Progenitor cell of endocrine pancreas (in vitro differentiated cells): ENCODE results near the gene RAB32. TPM values are rescaled to one million over a fixed set of nuclear protein-coding genes. Genes with fewer than 3 reads are reported as not detected.

Source experiments
- DNase-seq: peaks from one replicate; pipeline ENCODE4 v3.0.0; 2021; ENCODE audit warnings: low spot score; ENCODE audit not compliant: unreplicated experiment
- H3K27ac Mint-ChIP-seq: 2 replicates; pipeline ENCODE4 v1.8.0; 2021; ENCODE audit warnings: mild to moderate bottlenecking, moderate library complexity, mixed read lengths
- H3K27me3 Mint-ChIP-seq: 2 replicates; pipeline ENCODE4 v1.8.0; 2021; ENCODE audit warnings: mixed read lengths
- H3K36me3 Mint-ChIP-seq: 2 replicates; pipeline ENCODE4 v1.8.0; 2022; ENCODE audit warnings: mixed read lengths; ENCODE audit not compliant: insufficient read depth
- H3K4me1 Mint-ChIP-seq: 2 replicates; pipeline ENCODE4 v1.8.0; 2021; ENCODE audit warnings: low read depth, mixed read lengths
- H3K4me3 Mint-ChIP-seq: 2 replicates; pipeline ENCODE4 v1.8.0; 2021; ENCODE audit warnings: low read depth, mild to moderate bottlenecking, moderate library complexity, mixed read lengths
- H3K9me3 Mint-ChIP-seq: 2 replicates; pipeline ENCODE4 v1.8.0; 2021; ENCODE audit warnings: low read depth, mixed read lengths
- CTCF ChIP-seq: fragments of 200-600 bp; sonication (generic); IDR thresholded peaks from one replicate; pipeline ENCODE4 v1.5.0; 2021; ENCODE audit warnings: antibody characterized with exemption, mild to moderate bottlenecking; ENCODE audit not compliant: unreplicated experiment
- total RNA-seq: library from RNA; stranded (reverse); gene quantifications from 2 replicates; pipeline ENCODE4 v1.2.1, GENCODE V29; 2021

The RAB32 gene
- total RNA-seq, 1 donor from 2014 or later: 19.1 TPM

GRCh38 chr6:146601352-146601751, 57.7 kb downstream of the RAB32 start:
- H3K27ac Mint-ChIP-seq: no peak overlapping the region
- no peak overlapping the region for H3K4me3 Mint-ChIP-seq
- H3K4me1 Mint-ChIP-seq: peaks cover 6% of the 10 kb centered on the region
- H3K9me3 Mint-ChIP-seq: no peaks in the 10 kb centered on the region
- no peaks in the 10 kb centered on the region for H3K36me3 Mint-ChIP-seq
- DNase-seq: no peak
- no peak for TF ChIP-seq CTCF
- no peaks in the 10 kb centered on the region for H3K27me3 Mint-ChIP-seq

- no peak for DNase-seq
Observed at GRCh38 chr6:146602526-146602925, 58.9 kb downstream of the RAB32 start.

More at GRCh38 chr6:146602526-146602925, 58.9 kb downstream of the RAB32 start:
- TF ChIP-seq CTCF: no peak
- no peak overlapping the region for H3K4me3 Mint-ChIP-seq
- peaks cover 6% of the 10 kb centered on the region for H3K4me1 Mint-ChIP-seq
- H3K27ac Mint-ChIP-seq: no peak overlapping the region
- H3K36me3 Mint-ChIP-seq: no peaks in the 10 kb centered on the region
- peaks cover 7% of the 10 kb centered on the region for H3K9me3 Mint-ChIP-seq
- no peaks in the 10 kb centered on the region for H3K27me3 Mint-ChIP-seq

Other genes with a start within 250 kb of the RAB32 start
- 0.04 TPM in 1 of 2 replicates, not detected in the other for gene ADGB, start 55.1 kb downstream of the RAB32 start, total RNA-seq